ENCODE measurements around the gene CNOT9.

GRCh38 chr2:218569661-218570500 is 1.2 kb downstream of the CNOT9 start:
- no peak for TF ChIP-seq CTCF (IDR thresholded peaks at IDR 0.05)
- no peak for TF ChIP-seq ZFX (IDR thresholded peaks at IDR 0.05; ENCODE audit: borderline replicate concordance)

Measured in 22Rv1 (cell line).